ENCODE measurements around the gene PRR35. TPM values are rescaled to one million over a fixed set of nuclear protein-coding genes. Genes with fewer than 3 reads are reported as not detected.

PRR35 gene
- total RNA-seq, 3 donors from 2014 or later, result 0.08 to 0.11 (median 0.10) TPM

DNA sequence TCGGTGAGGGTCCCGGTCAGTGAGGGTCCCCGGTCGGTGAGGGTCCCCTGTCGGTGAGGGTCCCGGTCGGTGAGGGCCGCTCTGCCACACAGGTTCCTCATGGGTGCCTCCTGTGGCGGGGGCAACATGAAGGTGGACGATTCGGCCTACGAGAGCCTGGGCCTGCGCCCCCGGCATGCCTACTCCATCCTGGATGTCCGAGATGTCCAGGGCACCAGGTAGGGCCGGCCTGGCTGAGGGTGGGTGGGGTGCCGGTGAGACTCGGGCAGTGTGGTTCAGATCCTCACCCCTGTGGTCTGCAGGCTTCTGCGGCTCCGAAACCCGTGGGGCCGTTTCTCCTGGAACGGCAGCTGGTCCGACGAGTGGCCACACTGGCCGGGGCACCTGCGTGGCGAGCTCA, 9.0 kb upstream of the PRR35 start:
- Mint-ChIP-seq H3K4me1 (ENCODE audit: low read depth) (no peaks in the 10 kb centered on the region), H3K36me3 (ENCODE audit: insufficient read depth) (no peaks in the 10 kb centered on the region), H3K27me3 (ENCODE audit: low read depth) (no peaks in the 10 kb centered on the region), H3K4me3 (no peak overlapping the region), H3K9me3 (no peaks in the 10 kb centered on the region)
- ATAC-seq (no peak), DNase-seq (no peak)

- H3K4me1 Mint-ChIP-seq (ENCODE audit: low read depth), result no peaks in the 10 kb centered on the region
- H3K36me3 Mint-ChIP-seq (ENCODE audit: insufficient read depth), result no peaks in the 10 kb centered on the region
- ATAC-seq (no peak), DNase-seq (no peak)
- no peaks in the 10 kb centered on the region for H3K9me3 Mint-ChIP-seq
- H3K27me3 Mint-ChIP-seq (ENCODE audit: low read depth), result no peaks in the 10 kb centered on the region
- no peak overlapping the region for H3K4me3 Mint-ChIP-seq
Measured at GRCh38 chr16:552171-552570, 8.0 kb upstream of the PRR35 start.

DNA sequence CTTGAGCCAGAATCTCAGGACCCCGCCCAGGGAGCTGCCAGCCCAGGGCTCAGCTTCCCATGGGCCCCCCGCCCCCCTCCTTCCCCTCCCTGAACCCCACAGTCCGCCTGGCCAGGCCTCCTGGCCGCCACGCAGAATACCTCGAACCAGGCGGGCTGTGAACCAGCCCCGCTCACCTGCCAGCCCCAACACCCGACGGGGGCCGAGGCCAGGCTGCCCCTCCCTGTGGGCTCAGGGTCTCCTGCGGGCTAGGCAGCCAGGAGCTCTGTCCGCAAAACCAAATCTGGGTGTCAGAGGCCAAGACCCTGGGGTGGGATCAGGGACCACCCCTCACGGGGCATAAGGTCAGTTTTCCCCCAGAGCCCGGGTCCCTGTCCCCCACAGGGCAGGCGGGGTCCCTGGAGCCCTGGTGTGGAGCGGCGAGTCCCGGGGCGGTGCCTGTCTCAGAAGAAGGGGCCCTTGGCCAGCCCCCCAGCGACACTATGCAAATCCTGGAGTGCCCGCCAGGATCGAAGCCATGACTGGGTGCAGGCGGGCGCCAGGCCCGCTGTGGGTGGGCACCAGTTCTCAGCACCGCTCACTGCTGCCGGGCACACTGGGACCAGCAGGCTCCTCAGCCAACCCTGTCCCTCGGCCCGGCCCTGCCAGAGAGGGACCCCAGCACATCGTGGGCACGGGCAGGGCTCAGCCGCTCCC, 6.4 kb upstream of the PRR35 start:
- ATAC-seq, result no peak
- Mint-ChIP-seq H3K36me3 (ENCODE audit: insufficient read depth) (no peaks in the 10 kb centered on the region), H3K4me1 (ENCODE audit: low read depth) (no peaks in the 10 kb centered on the region), H3K27me3 (ENCODE audit: low read depth) (peaks cover 10% of the 10 kb centered on the region), H3K4me3 (no peak overlapping the region), H3K9me3 (no peaks in the 10 kb centered on the region)
- DNase-seq, result no peak

GRCh38 chr16:554297-554621, 5.9 kb upstream of the PRR35 start:
- Mint-ChIP-seq H3K36me3 (ENCODE audit: insufficient read depth) (no peaks in the 10 kb centered on the region), H3K4me3 (no peak overlapping the region), H3K9me3 (no peaks in the 10 kb centered on the region), H3K4me1 (ENCODE audit: low read depth) (no peaks in the 10 kb centered on the region), H3K27me3 (ENCODE audit: low read depth) (peaks cover 12% of the 10 kb centered on the region)
- no peak for DNase-seq
- no peak for ATAC-seq

DNA sequence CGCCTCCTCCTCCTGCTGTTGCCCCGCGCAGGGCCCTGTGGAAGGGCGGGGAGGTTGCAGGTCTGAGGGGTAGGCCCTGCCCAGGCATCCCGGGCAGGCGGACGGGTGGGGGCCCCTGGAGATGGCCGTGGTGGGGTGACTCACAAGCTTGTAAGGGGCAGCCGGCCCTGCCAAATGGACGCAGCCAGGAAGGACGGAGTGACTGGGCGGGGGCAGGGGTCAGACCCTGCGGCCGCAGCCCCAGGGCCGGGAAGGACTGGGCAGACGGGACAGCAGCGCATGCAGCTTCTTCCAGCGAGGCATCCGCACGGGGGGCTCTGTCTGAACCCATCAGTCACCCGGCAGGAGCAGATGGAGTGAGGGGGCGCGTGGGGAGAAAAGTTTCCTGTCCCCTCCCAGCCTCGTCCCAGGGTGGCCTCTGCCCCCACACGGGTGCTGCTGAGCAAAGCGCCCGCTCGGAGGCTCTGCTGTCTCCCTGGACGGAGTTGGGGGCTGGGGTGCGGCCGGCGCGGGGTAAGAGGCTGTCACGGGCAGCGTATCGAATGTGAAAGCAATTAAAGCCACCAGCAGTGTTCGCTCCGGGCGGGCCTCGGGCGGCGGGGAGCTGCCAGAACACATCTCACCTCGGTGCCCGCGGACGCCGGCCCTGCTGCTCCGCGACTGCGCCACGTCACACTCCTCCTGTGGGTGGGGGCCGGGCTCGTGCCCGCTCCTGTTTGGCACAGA, 5.4 kb upstream of the PRR35 start:
- Mint-ChIP-seq H3K27me3 (ENCODE audit: low read depth) (peaks cover 16% of the 10 kb centered on the region), H3K4me3 (no peak overlapping the region), H3K9me3 (no peaks in the 10 kb centered on the region), H3K4me1 (ENCODE audit: low read depth) (no peaks in the 10 kb centered on the region), H3K36me3 (ENCODE audit: insufficient read depth) (no peaks in the 10 kb centered on the region)
- ATAC-seq (no peak), DNase-seq (no peak)

GRCh38 chr16:555528-556473, 4.4 kb upstream of the PRR35 start:
- DNase-seq (no peak), ATAC-seq (no peak)
- no peaks in the 10 kb centered on the region for H3K9me3 Mint-ChIP-seq
- no peak overlapping the region for H3K4me3 Mint-ChIP-seq
- H3K36me3 Mint-ChIP-seq (ENCODE audit: insufficient read depth), result no peaks in the 10 kb centered on the region
- H3K27me3 Mint-ChIP-seq (ENCODE audit: low read depth), result peaks cover 16% of the 10 kb centered on the region
- no peaks in the 10 kb centered on the region for H3K4me1 Mint-ChIP-seq (ENCODE audit: low read depth)

DNA sequence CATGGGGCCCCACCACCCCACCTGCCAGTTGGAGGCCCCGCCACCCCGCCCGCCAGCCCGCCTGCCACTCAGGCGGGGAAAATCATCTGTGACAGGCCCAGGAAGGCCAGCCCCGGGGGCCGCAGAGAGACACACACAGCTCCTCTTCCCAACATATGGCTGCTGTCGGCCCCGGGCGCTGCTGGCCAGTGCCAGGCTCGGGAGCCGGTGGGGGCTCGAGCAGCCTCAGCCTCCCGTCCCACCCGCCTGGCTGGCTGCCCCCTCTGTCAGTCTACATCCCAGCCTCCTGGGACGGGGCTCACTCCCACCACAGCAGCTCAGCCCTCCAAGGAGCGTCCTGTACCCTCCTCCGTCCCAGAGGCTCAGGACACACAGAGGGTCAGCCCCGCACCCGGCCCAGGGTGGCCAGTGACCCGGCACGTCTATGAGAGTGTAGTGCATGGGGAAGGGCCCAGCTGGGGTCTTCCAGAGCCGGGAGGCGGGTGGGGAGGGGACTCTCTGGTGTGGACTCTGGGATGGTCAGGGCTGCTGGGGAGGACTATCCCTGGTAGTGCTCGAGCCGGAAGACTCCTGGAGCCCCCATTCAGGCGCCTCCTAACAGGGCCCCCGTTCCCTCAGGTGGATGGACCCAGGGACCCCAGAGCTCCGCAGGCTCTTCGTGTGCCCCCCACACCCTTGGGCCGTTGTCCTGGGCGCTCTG, 3.6 kb upstream of the PRR35 start:
- ATAC-seq (no peak), DNase-seq (no peak)
- H3K4me3 Mint-ChIP-seq, result no peak overlapping the region
- no peaks in the 10 kb centered on the region for H3K9me3 Mint-ChIP-seq
- peaks cover 18% of the 10 kb centered on the region for H3K27me3 Mint-ChIP-seq (ENCODE audit: low read depth)
- H3K36me3 Mint-ChIP-seq (ENCODE audit: insufficient read depth), result no peaks in the 10 kb centered on the region
- H3K4me1 Mint-ChIP-seq (ENCODE audit: low read depth), result no peaks in the 10 kb centered on the region

GRCh38 chr16:557463-558297, 2.5 kb upstream of the PRR35 start:
- Mint-ChIP-seq H3K4me3 (no peak overlapping the region), H3K27me3 (ENCODE audit: low read depth) (peaks cover 23% of the 10 kb centered on the region), H3K9me3 (no peaks in the 10 kb centered on the region), H3K36me3 (ENCODE audit: insufficient read depth) (no peaks in the 10 kb centered on the region), H3K4me1 (ENCODE audit: low read depth) (no peaks in the 10 kb centered on the region)
- ATAC-seq (no peak), DNase-seq (no peak)

DNA sequence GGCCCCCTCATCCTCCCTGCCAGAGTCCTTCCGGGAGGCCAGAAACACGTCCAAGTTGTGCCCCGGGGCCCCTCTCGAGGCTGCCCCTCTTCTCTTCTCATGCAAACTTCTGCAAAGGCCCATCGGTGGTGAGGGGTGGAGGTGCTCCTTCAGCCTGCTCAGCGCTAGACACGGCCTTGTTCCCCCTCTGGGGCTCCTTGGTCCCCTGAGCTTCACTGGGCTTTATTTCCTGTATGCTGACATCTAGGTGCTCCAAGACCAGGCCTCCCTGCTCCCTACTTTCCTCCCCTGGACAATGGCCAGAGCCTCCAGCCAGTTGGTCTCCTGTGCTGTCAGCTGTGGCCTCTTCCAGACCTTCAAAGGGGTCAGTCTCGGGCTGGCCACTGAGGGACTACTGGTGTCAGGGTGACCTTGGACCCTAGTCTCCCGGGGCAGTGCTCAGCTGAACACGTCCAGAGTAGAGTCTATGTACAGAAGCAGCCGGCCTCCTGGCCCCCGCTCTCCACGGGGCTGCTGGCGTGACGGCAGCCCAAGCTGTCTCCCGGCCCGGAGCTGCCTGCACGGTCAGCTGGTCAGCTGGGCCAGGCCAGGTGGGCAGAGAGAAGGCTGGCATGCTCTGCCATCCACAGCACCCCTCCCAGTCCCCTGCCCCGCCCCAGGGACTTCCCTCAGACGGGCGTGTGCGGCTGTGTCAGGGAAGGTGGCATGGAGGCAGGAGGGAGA, 1.7 kb upstream of the PRR35 start:
- ATAC-seq (no peak), DNase-seq (no peak)
- H3K36me3 Mint-ChIP-seq (ENCODE audit: insufficient read depth), result no peaks in the 10 kb centered on the region
- no peaks in the 10 kb centered on the region for H3K9me3 Mint-ChIP-seq
- peaks cover 23% of the 10 kb centered on the region for H3K27me3 Mint-ChIP-seq (ENCODE audit: low read depth)
- H3K4me1 Mint-ChIP-seq (ENCODE audit: low read depth), result no peaks in the 10 kb centered on the region
- no peak overlapping the region for H3K4me3 Mint-ChIP-seq

- DNase-seq (no peak), ATAC-seq (no peak)
- H3K4me1 Mint-ChIP-seq (ENCODE audit: low read depth), result no peaks in the 10 kb centered on the region
- H3K36me3 Mint-ChIP-seq (ENCODE audit: insufficient read depth), result no peaks in the 10 kb centered on the region
- no peak overlapping the region for H3K4me3 Mint-ChIP-seq
- H3K27me3 Mint-ChIP-seq (ENCODE audit: low read depth), result peaks cover 23% of the 10 kb centered on the region
- no peaks in the 10 kb centered on the region for H3K9me3 Mint-ChIP-seq
Measured at GRCh38 chr16:559021-559380, 1.2 kb upstream of the PRR35 start.

GRCh38 chr16:559411-560203, 587 bp upstream of the PRR35 start:
- Mint-ChIP-seq H3K4me3 (no peak overlapping the region), H3K36me3 (ENCODE audit: insufficient read depth) (no peaks in the 10 kb centered on the region), H3K27me3 (ENCODE audit: low read depth) (peaks cover 23% of the 10 kb centered on the region), H3K9me3 (no peaks in the 10 kb centered on the region), H3K4me1 (ENCODE audit: low read depth) (no peaks in the 10 kb centered on the region)
- DNase-seq (no peak), ATAC-seq (no peak)

DNA sequence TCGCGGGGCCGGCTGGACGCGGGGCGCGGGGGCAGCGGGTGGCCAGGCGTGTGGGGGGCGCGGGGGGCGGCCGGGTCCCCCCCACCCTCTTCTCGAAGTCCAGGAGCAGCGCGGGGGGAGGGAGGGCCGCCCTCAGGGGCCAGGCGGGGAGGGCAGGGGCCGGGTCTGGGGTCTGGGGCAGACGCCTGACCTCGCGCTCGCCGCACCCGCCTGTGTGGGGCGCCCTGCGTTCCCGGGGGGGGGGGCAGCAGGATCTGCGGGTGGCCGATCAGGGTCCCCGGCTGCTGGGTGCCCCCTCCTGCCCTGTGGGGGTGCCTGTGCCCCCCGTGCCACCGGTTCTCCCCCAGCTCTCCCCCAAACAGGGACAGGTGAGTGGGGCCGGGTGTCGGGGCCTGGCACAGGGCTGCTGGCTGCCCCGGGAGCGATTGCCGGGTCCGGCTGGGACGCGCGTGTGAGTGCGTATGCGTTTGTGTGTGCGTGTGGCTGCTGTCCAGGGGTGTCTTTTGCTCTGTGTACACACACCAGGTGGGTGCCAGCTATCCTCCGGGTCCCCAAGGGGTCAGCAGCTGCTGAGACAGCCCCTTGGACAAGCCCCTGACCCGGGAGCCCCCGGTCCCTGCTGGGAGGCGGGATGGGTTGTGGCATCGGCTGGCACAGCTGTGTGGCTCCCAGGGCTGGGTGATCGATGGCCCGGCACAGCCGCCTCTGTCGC, 663 bp downstream of the PRR35 start:
- H3K36me3 Mint-ChIP-seq (ENCODE audit: insufficient read depth), result no peaks in the 10 kb centered on the region
- ATAC-seq (no peak), DNase-seq (no peak)
- no peak overlapping the region for H3K4me3 Mint-ChIP-seq
- H3K9me3 Mint-ChIP-seq, result no peaks in the 10 kb centered on the region
- peaks cover 23% of the 10 kb centered on the region for H3K27me3 Mint-ChIP-seq (ENCODE audit: low read depth)
- H3K4me1 Mint-ChIP-seq (ENCODE audit: low read depth), result no peaks in the 10 kb centered on the region

Data from activated T-cell treated with anti-CD3 and anti-CD28 coated beads, Interleukin-2, amount 50 U/mL, for 4 hours (primary cell).